Endothelial cell of umbilical vein (primary cell): Measurements from ENCODE around the gene MIPEP. TPM values are rescaled to one million over a fixed set of nuclear protein-coding genes. Genes with fewer than 3 reads are reported as not detected.
"Not testable (repeated sequence)": the region's sequence is repeated elsewhere in the genome, so short reads cannot be mapped to it uniquely, and the experiment has no call there.

ENCODE experiments used
- BruUV-seq: library from RNA; stranded (reverse); fragments of 400-500 nt; replicated peaks from 2 replicates; lab custom pipeline; 2021; lab: Mats Ljungman, UMichigan
- CTCF ChIA-PET: fragments of 300-600, 350-600 bp; sonication (Branson Sonifier 250); formaldehyde crosslinking; loops from one replicate; lab custom pipeline; 2021; ENCODE audit warnings: antibody characterized with exemption, inconsistent platforms; lab: Charles Lee
- POLR2A ChIA-PET: fragments of 300-600, 350-600 bp; sonication (Branson Sonifier 250); formaldehyde crosslinking; loops from one replicate; lab custom pipeline; 2021; ENCODE audit warnings: antibody characterized with exemption, inconsistent platforms; lab: Charles Lee
- DNase-seq: peaks from one replicate; pipeline ENCODE4 v3.0.0-alpha.2; 2011; ENCODE audit warnings: low read depth, low spot score
- FAIRE-seq: peaks from 2 replicates; lab custom pipeline; 2011; peaks lifted over from hg19 to GRCh38; lab: Jason Lieb, UNC
- H2AFZ ChIP-seq: 2 replicates; pipeline ENCODE4 v1.6.0; 2012; ENCODE audit warnings: low read depth, low read length, control low read depth, inconsistent platforms
- H3K27ac ChIP-seq: 2 replicates; pipeline ENCODE4 v1.5.1; 2011; ENCODE audit warnings: low read depth, mild to moderate bottlenecking, control low read depth, low read length, moderate library complexity; ENCODE audit not compliant: insufficient read depth
- H3K27me3 ChIP-seq, 2 experiments: 2 replicates each; pipeline versions ENCODE4 v1.6.0 to v1.6.1; 2011; ENCODE audit warnings: low read length in 2 of 2, mixed read lengths in 1 of 2; ENCODE audit not compliant: control insufficient read depth in 2 of 2, insufficient read depth in 2 of 2
- H3K36me3 ChIP-seq, 2 experiments: 2 replicates in 1 of 2; 3 replicates in 1 of 2; pipeline ENCODE4 v1.5.1; 2011; ENCODE audit warnings: low read length in 2 of 2, mild to moderate bottlenecking in 1 of 2, moderate library complexity in 1 of 2; ENCODE audit not compliant: control insufficient read depth in 2 of 2, insufficient read depth in 2 of 2; ENCODE audit errors: extremely low read depth in 1 of 2
- H3K4me1 ChIP-seq: 3 replicates; pipeline ENCODE4 v1.5.1; 2011; ENCODE audit warnings: mild to moderate bottlenecking, low read length; ENCODE audit not compliant: control insufficient read depth, insufficient read depth; ENCODE audit errors: extremely low read depth
- H3K4me2 ChIP-seq: 2 replicates; pipeline ENCODE4 v1.6.1; 2011; ENCODE audit warnings: low read length, control low read depth, mixed read lengths; ENCODE audit not compliant: insufficient read depth
- H3K4me3 ChIP-seq, 3 experiments: fragments of 200-600 bp in 1 of 3; sonication (generic), shearing (Covaris generic) in 1 of 3; replicated peaks in 1 of 3; 2 replicates each; pipeline ENCODE4 v1.5.1; 2011 to 2016; ENCODE audit warnings: control low read depth in 3 of 3, low read length in 3 of 3, mild to moderate bottlenecking in 2 of 3, inconsistent platforms in 1 of 3, low read depth in 1 of 3, moderate library complexity in 1 of 3; ENCODE audit not compliant: insufficient read depth in 1 of 3
- H3K79me2 ChIP-seq: 2 replicates; pipeline ENCODE4 v1.6.0; 2012; ENCODE audit warnings: low read length, inconsistent platforms; ENCODE audit not compliant: control insufficient read depth, insufficient read depth
- H3K9ac ChIP-seq: replicated peaks from 2 replicates; pipeline ENCODE3; 2011; ENCODE audit warnings: low read length, control low read depth; ENCODE audit not compliant: insufficient read depth; ENCODE audit errors: extremely low read depth
- H3K9me1 ChIP-seq: replicated peaks from 3 replicates; pipeline ENCODE4 v1.6.0; 2011; ENCODE audit warnings: mild to moderate bottlenecking, low read length; ENCODE audit not compliant: control insufficient read depth, insufficient read depth; ENCODE audit errors: extremely low read depth
- H3K9me3 ChIP-seq: replicated peaks from 2 replicates; pipeline ENCODE4 v1.5.1; 2012; ENCODE audit warnings: low read length, inconsistent platforms; ENCODE audit not compliant: control insufficient read depth, insufficient read depth
- H4K20me1 ChIP-seq: replicated peaks from 2 replicates; pipeline ENCODE3; 2011; ENCODE audit warnings: mild to moderate bottlenecking, low read length; ENCODE audit not compliant: control insufficient read depth, insufficient read depth; ENCODE audit errors: extremely low read depth
- CTCF ChIP-seq, 2 donors: IDR thresholded peaks; 1 replicate in 1 of 2; 2 replicates in 1 of 2; pipeline ENCODE4 v1.5.1; 2011; ENCODE audit warnings: low read length in 2 of 2, mild to moderate bottlenecking in 2 of 2, moderate library complexity in 2 of 2, control low read depth in 1 of 2, inconsistent platforms in 1 of 2, low read depth in 1 of 2; ENCODE audit not compliant: insufficient read depth in 1 of 2; ENCODE audit errors: extremely low read depth in 1 of 2
- EZH2 ChIP-seq: IDR thresholded peaks from 2 replicates; pipeline ENCODE4 v1.6.1; 2012; ENCODE audit warnings: borderline replicate concordance, low read depth, mild to moderate bottlenecking, moderate library complexity, low read length, inconsistent platforms; ENCODE audit not compliant: severe bottlenecking
- FOS ChIP-seq: IDR thresholded peaks from 2 replicates; pipeline ENCODE4 v1.6.1; 2011; ENCODE audit warnings: mild to moderate bottlenecking, low read length, moderate library complexity, borderline replicate concordance; ENCODE audit not compliant: insufficient read depth
- GATA2 ChIP-seq: IDR thresholded peaks from 2 replicates; pipeline ENCODE4 v1.7.0; 2011; ENCODE audit warnings: low read depth, mild to moderate bottlenecking, moderate library complexity, mixed read lengths, low read length; ENCODE audit not compliant: insufficient read length, insufficient read depth
- JUN ChIP-seq: IDR thresholded peaks from 2 replicates; pipeline ENCODE4 v1.6.1; 2011; ENCODE audit warnings: borderline replicate concordance, low read depth; ENCODE audit not compliant: insufficient read length, insufficient read depth
- MAX ChIP-seq: IDR thresholded peaks from 2 replicates; pipeline ENCODE4 v1.6.1; 2011; ENCODE audit not compliant: insufficient read depth, insufficient read length
- MYC ChIP-seq: IDR thresholded peaks from one replicate; pipeline ENCODE4 v1.6.1; 2011; ENCODE audit warnings: mild to moderate bottlenecking, low read depth, low read length
- POLR2A ChIP-seq: IDR thresholded peaks from 2 replicates; pipeline ENCODE4 v1.6.1; 2012; ENCODE audit warnings: low read depth, mild to moderate bottlenecking, control low read depth, low read length
- POLR2AphosphoS5 ChIP-seq: IDR thresholded peaks from 2 replicates; pipeline ENCODE4 v1.6.1; 2012; ENCODE audit warnings: low read depth, mild to moderate bottlenecking, control low read depth, low read length, moderate library complexity; ENCODE audit not compliant: insufficient read depth
- dilution Hi-C: fragments of 300-500 bp; cut with MboI; formaldehyde crosslinking; loops from one replicate; pipeline ENCODE4 v1.15.0; 2019; ENCODE audit warnings: low sequenced_read_pairs; ENCODE audit not compliant: extremely low pct_ligation_motif_present
- intact Hi-C: fragments of 100-400 bp; cut with micrococcal nuclease; formaldehyde crosslinking; loops from one replicate; pipeline ENCODE4 v1.10.0; 2022
- polyA plus RNA-seq, 4 experiments: library from polyadenylated mRNA; depleted of rRNA in 3 of 4; stranded (reverse) in 3 of 4; unstranded in 1 of 4; fragments of >200 nt; gene quantifications; 2 replicates each; pipeline versions ENCODE4 v1.2.1 to v1.2.3, GENCODE V29; 2011 to 2012; ENCODE audit warnings: missing spikeins in 1 of 4
- total RNA-seq: library from RNA; stranded (reverse); gene quantifications from 2 replicates; pipeline ENCODE4 v1.2.3, GENCODE V29; 2021

Gene MIPEP
- total and polyA plus RNA-seq, 2 donors (not counting 3 experiments of a cell fraction or from before 2014, with no cell fraction given): 12.4 to 19.2 TPM

- POLR2A ChIA-PET, H3K36me3 ChIP-seq, H2AFZ ChIP-seq, BruUV-seq, H3K4me3 ChIP-seq, H4K20me1 ChIP-seq, CTCF ChIA-PET, H3K9ac ChIP-seq, H3K4me2 ChIP-seq, H3K27me3 ChIP-seq, H3K9me3 ChIP-seq, dilution Hi-C loops, H3K9me1 ChIP-seq, FAIRE-seq, intact Hi-C loops, H3K27ac ChIP-seq, DNase-seq, H3K4me1 ChIP-seq, H3K79me2 ChIP-seq: not testable (repeated sequence)
Measured at GRCh38 chr13:23884361-23884760, 4.8 kb downstream of the MIPEP start.

GRCh38 chr13:23883255-23883654 lies 5.9 kb downstream of the MIPEP start:
- H3K36me3 ChIP-seq: peaks cover 0 to 4% of the 10 kb centered on the region in 2 experiments
- no peaks in the 10 kb centered on the region for H3K9me1 ChIP-seq
- intact Hi-C loops (no loop called here), dilution Hi-C loops (no loop called here)
- H3K27me3 ChIP-seq: no peaks in the 10 kb centered on the region
- no peak overlapping the region for H2AFZ ChIP-seq
- ChIA-PET POLR2A (no interaction called here), CTCF (no interaction called here)
- H3K4me3 ChIP-seq: no peak overlapping the region
- DNase-seq (no peak), FAIRE-seq (no peak)
- no peaks in the 10 kb centered on the region for H3K9me3 ChIP-seq
- no peaks in the 10 kb centered on the region for H4K20me1 ChIP-seq
- H3K9ac ChIP-seq: no peak overlapping the region
- no TSS peak for BruUV-seq
- H3K4me1 ChIP-seq: peaks cover 5% of the 10 kb centered on the region
- TF ChIP-seq POLR2A (no peak), EZH2 (no peak), JUN (no peak), CTCF (IDR thresholded peaks at IDR 0.05; ENCODE audit: extremely low read depth in 1 of 2, insufficient read depth in 1 of 2, low read depth in 1 of 2, low read length in 2 of 2) (no peak), POLR2AphosphoS5 (no peak), MAX (no peak), FOS (no peak), MYC (no peak), GATA2 (no peak)
- no peak overlapping the region for H3K27ac ChIP-seq
- no peak overlapping the region for H3K4me2 ChIP-seq
- peaks cover 6% of the 10 kb centered on the region for H3K79me2 ChIP-seq

- not testable (repeated sequence) for BruUV-seq
Measured at GRCh38 chr13:23881402-23881800, 7.8 kb downstream of the MIPEP start.

More at GRCh38 chr13:23881402-23881800, 7.8 kb downstream of the MIPEP start:
- POLR2A ChIA-PET: interaction anchor here (0.7 kb wide), 2 partner anchors 23 to 44 kb away, joined by 3 to 4 read pairs; no protein-coding TSS in a partner anchor
- H2AFZ ChIP-seq, H3K27ac ChIP-seq, H3K4me2 ChIP-seq, H3K9me3 ChIP-seq, H3K79me2 ChIP-seq, dilution Hi-C loops, FAIRE-seq, H3K4me3 ChIP-seq, intact Hi-C loops, DNase-seq, H3K36me3 ChIP-seq, H3K4me1 ChIP-seq, H4K20me1 ChIP-seq, H3K9ac ChIP-seq, H3K27me3 ChIP-seq, H3K9me1 ChIP-seq: not testable (repeated sequence)
- CTCF ChIA-PET: interaction anchor here (0.8 kb wide), 1 partner anchor 322 kb away, joined by 3 read pairs; no protein-coding TSS in a partner anchor
